GM21390 (cell line): ENCODE results near the gene EPB41.

Source experiments
- ATAC-seq: cut with Tn5 transposase; IDR thresholded peaks from one replicate; pipeline ENCODE4 v1.9.1; 2021; ENCODE audit not compliant: unreplicated experiment

EPB41 gene

DNA sequence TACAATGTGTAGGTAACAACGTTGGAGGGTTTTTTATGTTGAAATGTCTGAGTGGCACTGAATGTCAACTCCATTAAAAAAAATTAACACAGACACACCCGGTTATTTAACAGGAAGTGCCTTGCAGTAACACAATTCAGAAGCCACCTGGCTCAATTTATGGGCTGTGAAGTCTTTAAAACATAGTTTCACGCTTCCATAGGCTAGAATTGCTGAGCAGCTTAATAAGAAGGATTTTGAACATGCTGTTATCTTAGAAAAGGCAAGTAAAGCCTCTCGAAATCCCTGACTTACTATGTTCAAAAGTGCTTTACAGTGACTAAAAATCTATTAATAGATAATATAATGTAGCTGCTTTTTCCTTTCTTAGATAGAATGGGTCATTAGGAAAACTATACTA, 247.7 kb downstream of the EPB41 start:
- ATAC-seq = no peak

DNA sequence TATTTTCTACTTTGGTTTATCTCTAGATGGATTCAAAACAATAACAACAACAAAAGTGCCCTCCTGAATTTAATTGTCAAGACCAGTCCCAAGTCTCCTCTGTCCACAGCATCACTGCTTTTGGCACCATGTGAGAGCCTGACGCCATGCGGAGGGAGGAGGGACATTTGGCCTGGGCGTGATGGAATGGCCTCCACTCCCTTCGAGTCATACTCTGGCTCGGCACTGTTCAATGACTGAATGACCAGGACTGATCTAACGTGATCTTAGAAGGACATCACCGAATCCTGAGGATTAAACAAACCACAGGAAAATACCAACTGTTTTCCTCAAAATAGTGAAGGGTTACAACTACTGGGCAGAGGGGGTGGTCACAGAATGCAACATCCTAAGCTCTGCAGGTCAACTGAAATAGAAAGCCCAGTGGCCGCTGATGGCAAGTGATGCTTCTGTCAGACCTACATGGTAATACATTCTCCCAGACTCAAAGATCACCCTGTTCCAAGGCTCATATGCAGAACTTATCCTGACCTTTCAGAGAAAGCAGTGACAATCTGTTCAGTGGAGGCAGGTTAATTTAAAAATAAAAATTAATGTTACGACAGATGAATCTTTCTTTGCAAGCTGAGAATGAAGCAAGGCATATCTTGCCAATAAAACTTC, 248.2 kb downstream of the EPB41 start:
- ATAC-seq = no peak

DNA sequence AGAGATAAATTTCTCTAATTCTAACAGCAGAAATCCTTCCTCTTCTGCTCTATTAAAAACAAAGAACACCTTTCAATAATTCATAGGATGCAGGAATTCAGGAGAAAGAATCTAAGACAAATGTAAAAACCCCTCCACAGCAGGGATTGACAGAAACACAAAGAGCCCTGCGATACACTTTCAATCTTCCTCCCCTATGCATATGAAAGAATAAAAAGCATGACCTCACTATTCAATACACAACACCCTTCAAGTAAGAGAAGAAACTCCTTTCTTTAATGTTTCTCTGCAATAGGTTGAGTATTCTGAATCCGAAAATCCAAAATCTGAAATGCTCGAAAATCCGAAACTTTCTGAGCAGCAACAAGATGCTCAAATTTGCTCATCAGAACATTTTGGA, 250.2 kb downstream of the EPB41 start:
- ATAC-seq = no peak

DNA sequence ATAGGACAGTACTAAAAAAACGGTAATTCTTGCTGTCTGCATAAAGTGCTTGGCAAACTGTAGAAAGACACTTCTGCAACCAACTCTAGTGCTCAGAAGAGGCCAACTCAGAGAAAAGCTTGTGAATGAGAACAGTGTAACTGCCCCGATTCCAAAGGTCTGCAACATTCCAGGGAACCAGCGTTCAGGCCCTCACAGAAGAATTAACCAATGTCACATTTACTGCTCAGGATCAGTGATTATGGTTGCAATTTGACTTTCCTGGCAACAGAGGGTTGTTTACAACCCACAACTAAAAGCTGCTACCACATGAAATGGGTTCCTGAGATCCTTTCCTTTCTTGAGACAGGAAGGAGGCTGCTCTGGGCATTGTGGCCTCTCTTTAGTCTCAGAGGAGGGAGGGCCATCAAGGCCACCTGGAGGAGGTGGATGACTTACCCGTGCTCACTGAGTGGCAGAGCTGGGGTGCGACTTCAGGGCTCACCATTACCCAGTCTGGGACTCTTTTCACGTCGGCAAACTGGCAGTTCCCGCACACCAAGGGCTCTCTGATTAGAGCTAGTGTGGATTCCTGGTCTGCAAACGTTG, 252.0 kb downstream of the EPB41 start:
- no peak for ATAC-seq

DNA sequence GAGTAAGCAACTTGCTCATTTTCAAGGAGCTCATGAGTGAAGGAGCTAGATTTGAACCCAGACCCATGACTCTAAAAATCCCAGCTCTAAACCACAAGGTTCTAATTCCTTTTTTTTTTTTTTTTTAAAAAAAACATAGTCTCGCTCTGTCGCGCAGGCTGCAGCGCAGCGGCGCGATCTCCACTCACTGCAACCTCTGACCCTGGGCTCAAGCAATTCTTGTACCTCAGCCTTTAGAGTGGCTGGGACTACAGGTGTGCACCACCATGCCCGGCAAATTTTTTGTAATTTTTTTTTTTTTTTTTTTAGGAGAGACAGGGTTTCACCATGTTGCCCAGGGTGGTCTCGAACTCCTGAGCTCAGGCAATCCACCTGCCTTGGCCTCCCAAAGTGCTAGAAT, 253.5 kb downstream of the EPB41 start:
- ATAC-seq = no peak
